GM11168 (cell line): Measurements from ENCODE around the gene IPO13.

ENCODE experiments used
- in situ Hi-C: fragments of 300-500 bp; cut with MboI; formaldehyde crosslinking; loops from one replicate; pipeline ENCODE4 v1.12.0; 2022; ENCODE audit warnings: low sequenced_read_pairs; ENCODE audit not compliant: unreplicated experiment

IPO13 gene

GRCh38 chr1:43982808-43983207 is 36.1 kb downstream of the IPO13 start:
- in situ Hi-C loops, result no loop called here

GRCh38 chr1:43983253-43983899 is 36.6 kb downstream of the IPO13 start:
- in situ Hi-C loops, result no loop called here

GRCh38 chr1:43984855-43985254 is 38.1 kb downstream of the IPO13 start:
- in situ Hi-C loops, result no loop called here

GRCh38 chr1:43985984-43986595 is 39.3 kb downstream of the IPO13 start:
- in situ Hi-C loops, result no loop called here

- in situ Hi-C loops, result no loop called here
Measured at GRCh38 chr1:43986712-43987111, 40.0 kb downstream of the IPO13 start.

GRCh38 chr1:43987159-43987902 is 40.6 kb downstream of the IPO13 start:
- in situ Hi-C loops, result no loop called here

GRCh38 chr1:43990271-43991199 is 43.8 kb downstream of the IPO13 start:
- in situ Hi-C loops, result loop anchor here (10.0 kb wide), 1 partner anchor 54 kb away; no protein-coding TSS in a partner anchor

GRCh38 chr1:43991200-43991475 is 44.4 kb downstream of the IPO13 start:
- in situ Hi-C loops, result loop anchor here (10.0 kb wide), 1 partner anchor 54 kb away; no protein-coding TSS in a partner anchor

GRCh38 chr1:43991476-43992231 is 44.9 kb downstream of the IPO13 start, which contains the start of gene CCDC24:
TSS of gene CCDC24 (plus strand) at chr1:43991599. CDS start at chr1:43991879, 280 bp downstream.
- in situ Hi-C loops, result loop anchor here (10.0 kb wide), 1 partner anchor 53 kb away; no protein-coding TSS in a partner anchor

GRCh38 chr1:43992232-43992995 is 45.7 kb downstream of the IPO13 start:
- in situ Hi-C loops, result loop anchor here (10.0 kb wide), 1 partner anchor 52 kb away; no protein-coding TSS in a partner anchor

GRCh38 chr1:43993206-43993914 is 46.6 kb downstream of the IPO13 start:
- in situ Hi-C loops, result loop anchor here (10.0 kb wide), 1 partner anchor 51 kb away; no protein-coding TSS in a partner anchor

- in situ Hi-C loops, result loop anchor here (10.0 kb wide), 1 partner anchor 51 kb away; no protein-coding TSS in a partner anchor
Measured at GRCh38 chr1:43994071-43994470, 47.3 kb downstream of the IPO13 start.

- in situ Hi-C loops, result loop anchor here (10.0 kb wide), 1 partner anchor 50 kb away; no protein-coding TSS in a partner anchor
Measured at GRCh38 chr1:43994794-43995790, 48.3 kb downstream of the IPO13 start.

- in situ Hi-C loops, result loop anchor here (10.0 kb wide), 1 partner anchor 49 kb away; no protein-coding TSS in a partner anchor
Measured at GRCh38 chr1:43995984-43996732, 49.4 kb downstream of the IPO13 start.

- in situ Hi-C loops, result loop anchor here (10.0 kb wide), 1 partner anchor 48 kb away; no protein-coding TSS in a partner anchor
Measured at GRCh38 chr1:43996733-43997115, 50.0 kb downstream of the IPO13 start.
